Smooth muscle cell (in vitro differentiated cells): Measurements from ENCODE around the gene SPRR2E. TPM values are rescaled to one million over a fixed set of nuclear protein-coding genes. Genes with fewer than 3 reads are reported as not detected.
"Not testable (repeated sequence)": the region's sequence is repeated elsewhere in the genome, so short reads cannot be mapped to it uniquely, and the experiment has no call there.

Experiments
- DNase-seq: peaks from one replicate; lab custom pipeline; 2025; ENCODE audit not compliant: unreplicated experiment; lab: John Stamatoyannopoulos, UW
- H2AFZ ChIP-seq: fragments of 200-600 bp; sonication (generic); 2 replicates; pipeline ENCODE4 v1.6.0; 2016; ENCODE audit warnings: antibody characterized with exemption, low read depth, mild to moderate bottlenecking
- H3F3A ChIP-seq: fragments of 200-600 bp; sonication (generic); 2 replicates; pipeline ENCODE4 v1.6.0; 2017; ENCODE audit warnings: antibody characterized with exemption, low read depth
- H3K27ac ChIP-seq: fragments of 200-600 bp; sonication (generic); 2 replicates; pipeline ENCODE4 v1.5.1; 2016; ENCODE audit warnings: low read depth, mild to moderate bottlenecking
- H3K27me3 ChIP-seq: fragments of 200-600 bp; sonication (generic); 2 replicates; pipeline ENCODE4 v1.6.1; 2016; ENCODE audit warnings: low read depth, mild to moderate bottlenecking
- H3K36me3 ChIP-seq: fragments of 200-600 bp; sonication (generic); 2 replicates; pipeline ENCODE4 v1.5.1; 2016; ENCODE audit warnings: low read depth
- H3K4me1 ChIP-seq: fragments of 200-600 bp; sonication (generic); 2 replicates; pipeline ENCODE4 v1.5.1; 2016; ENCODE audit warnings: low read depth
- H3K4me2 ChIP-seq: fragments of 200-600 bp; sonication (generic); 2 replicates; pipeline ENCODE4 v1.6.0; 2016; ENCODE audit warnings: mild to moderate bottlenecking
- H3K4me3 ChIP-seq: fragments of 200-600 bp; sonication (generic); 2 replicates; pipeline ENCODE4 v1.5.1; 2016; ENCODE audit warnings: mild to moderate bottlenecking
- H3K79me2 ChIP-seq: fragments of 200-600 bp; sonication (generic); 2 replicates; pipeline ENCODE4 v1.6.0; 2016; ENCODE audit warnings: low read depth, mild to moderate bottlenecking
- H3K9ac ChIP-seq: fragments of 200-600 bp; sonication (generic); 2 replicates; pipeline ENCODE4 v1.6.0; 2016; ENCODE audit warnings: low read depth
- H3K9me3 ChIP-seq: fragments of 200-600 bp; sonication (generic); replicated peaks from 2 replicates; pipeline ENCODE4 v1.5.1; 2016; ENCODE audit warnings: low read depth
- H4K20me1 ChIP-seq: fragments of 200-600 bp; sonication (generic); 2 replicates; pipeline ENCODE4 v1.6.0; 2016; ENCODE audit warnings: low read depth
- CTCF ChIP-seq: fragments of 200-600 bp; sonication (generic); IDR thresholded peaks from 2 replicates; pipeline ENCODE4 v1.5.1; 2017; ENCODE audit warnings: borderline replicate concordance, mild to moderate bottlenecking, antibody characterized with exemption; ENCODE audit not compliant: insufficient read depth, poor library complexity, severe bottlenecking
- WGBS: methylation state at CpG from one replicate; pipeline ENCODE4 v1.1.7; 2016; ENCODE audit warnings: low lambda C conversion rate; 5-methylcytosine and 5-hydroxymethylcytosine counted together
- polyA plus RNA-seq: library from polyadenylated mRNA; unstranded; fragments of >200 nt; fragmentation: Nextera tagmentation; extraction: Ambion mirVana; gene quantifications from 2 replicates; pipeline ENCODE4 v1.2.1, GENCODE V29; 2016
- total RNA-seq: library from RNA; depleted of rRNA; stranded (reverse); fragments of >200 nt; gene quantifications from 2 replicates; pipeline ENCODE4 v1.2.3, GENCODE V29; 2014

The SPRR2E gene
- total and polyA plus RNA-seq, 2 experiments from 2014 or later: 1.4 to 8.5 TPM

- Histone ChIP-seq H3K79me2 (no peaks in the 10 kb centered on the region), H3K27me3 (no peaks in the 10 kb centered on the region), H3F3A (no peaks in the 10 kb centered on the region), H3K4me3 (no peak overlapping the region), H3K27ac (no peak overlapping the region), H3K9me3 (no peaks in the 10 kb centered on the region), H3K36me3 (no peaks in the 10 kb centered on the region), H3K4me1 (no peaks in the 10 kb centered on the region), H3K4me2 (no peak overlapping the region), H4K20me1 (no peaks in the 10 kb centered on the region), H3K9ac (no peak overlapping the region), H2AFZ (no peak overlapping the region)
- WGBS: 75% methylated on average over 1 of the region's 1 CpG
- DNase-seq: no peak
- TF ChIP-seq CTCF: no peak
These were observed 38.9 kb upstream of the SPRR2E start for GRCh38 chr1:153133267-153133666.

GRCh38 chr1:153128688-153129087, 34.4 kb upstream of the SPRR2E start:
- not testable (repeated sequence) for H3K9ac ChIP-seq, H3F3A ChIP-seq, H3K4me1 ChIP-seq, H3K27me3 ChIP-seq, H3K9me3 ChIP-seq, H3K27ac ChIP-seq, H4K20me1 ChIP-seq, H3K4me2 ChIP-seq, H2AFZ ChIP-seq, H3K4me3 ChIP-seq, H3K36me3 ChIP-seq, DNase-seq, H3K79me2 ChIP-seq
- 82% methylated on average over 4 of the region's 4 CpGs for whole genome bisulfite sequencing

GRCh38 chr1:153127296-153127695, 33.0 kb upstream of the SPRR2E start:
- TF ChIP-seq CTCF: no peak
- Histone ChIP-seq H3K4me2 (no peak overlapping the region), H2AFZ (no peak overlapping the region), H3K27me3 (no peaks in the 10 kb centered on the region), H3K4me1 (no peaks in the 10 kb centered on the region), H4K20me1 (no peaks in the 10 kb centered on the region), H3K27ac (no peak overlapping the region), H3K79me2 (no peaks in the 10 kb centered on the region), H3F3A (no peaks in the 10 kb centered on the region), H3K36me3 (no peaks in the 10 kb centered on the region), H3K4me3 (no peak overlapping the region), H3K9ac (no peak overlapping the region), H3K9me3 (no peaks in the 10 kb centered on the region)
- WGBS: 52% methylated on average over 2 of the region's 2 CpGs
- no peak for DNase-seq

- Histone ChIP-seq H3K27me3 (no peaks in the 10 kb centered on the region), H3K4me1 (no peaks in the 10 kb centered on the region), H3K9me3 (no peaks in the 10 kb centered on the region), H3K36me3 (no peaks in the 10 kb centered on the region), H3K4me3 (no peak overlapping the region), H4K20me1 (no peaks in the 10 kb centered on the region), H3K27ac (no peak overlapping the region), H3F3A (no peaks in the 10 kb centered on the region), H3K4me2 (no peak overlapping the region), H3K79me2 (no peaks in the 10 kb centered on the region), H2AFZ (no peak overlapping the region), H3K9ac (no peak overlapping the region)
- DNase-seq: no peak
- TF ChIP-seq CTCF: no peak
- 89% methylated on average over 1 of the region's 1 CpG for WGBS
These were observed 31.2 kb upstream of the SPRR2E start for GRCh38 chr1:153125536-153125935.

- H2AFZ ChIP-seq, H3K4me3 ChIP-seq, H3K79me2 ChIP-seq, H3K9me3 ChIP-seq, H3K4me1 ChIP-seq, H4K20me1 ChIP-seq, H3K27ac ChIP-seq, DNase-seq, H3K36me3 ChIP-seq, H3K4me2 ChIP-seq, H3K27me3 ChIP-seq, H3F3A ChIP-seq, H3K9ac ChIP-seq: not testable (repeated sequence)
- 70% methylated on average over 8 of the region's 8 CpGs for WGBS
These were observed 29.5 kb upstream of the SPRR2E start for GRCh38 chr1:153123793-153124192.
